ENCODE results near the gene SCFD2. TPM values are rescaled to one million over a fixed set of nuclear protein-coding genes. Genes with fewer than 3 reads are reported as not detected.

The SCFD2 gene
- total RNA-seq, 1 experiment from 2014 or later = 7.4 TPM

DNA sequence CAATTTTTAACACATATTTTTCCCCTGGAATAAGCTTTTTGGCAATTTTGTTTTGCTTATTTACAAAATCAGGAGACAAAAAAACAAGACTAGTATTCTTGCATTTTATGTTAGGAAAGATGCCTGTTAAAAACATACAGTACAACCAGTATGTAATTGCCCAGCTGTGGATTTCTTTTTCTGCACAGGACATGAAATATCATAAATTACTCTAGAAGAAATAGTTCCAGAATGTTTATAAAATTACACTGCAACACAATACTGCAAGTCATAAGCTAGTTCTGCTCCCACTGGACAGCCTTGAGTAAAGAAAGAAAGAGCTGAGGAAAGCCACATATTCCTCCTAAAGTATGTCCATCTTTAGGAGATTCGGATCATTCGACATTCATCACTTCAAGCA lies 133.5 kb downstream of the SCFD2 start:
- intact Hi-C loops (cut with micrococcal nuclease; ENCODE audit: unreplicated experiment) = no loop called here
- no peak for TF ChIP-seq SIN3A (IDR thresholded peaks at IDR 0.05; ENCODE audit: borderline replicate concordance, insufficient read depth, low read depth, low read length)
- no peak for TF ChIP-seq CTCF (IDR thresholded peaks at IDR 0.05)
- TF ChIP-seq, protein P1, sequence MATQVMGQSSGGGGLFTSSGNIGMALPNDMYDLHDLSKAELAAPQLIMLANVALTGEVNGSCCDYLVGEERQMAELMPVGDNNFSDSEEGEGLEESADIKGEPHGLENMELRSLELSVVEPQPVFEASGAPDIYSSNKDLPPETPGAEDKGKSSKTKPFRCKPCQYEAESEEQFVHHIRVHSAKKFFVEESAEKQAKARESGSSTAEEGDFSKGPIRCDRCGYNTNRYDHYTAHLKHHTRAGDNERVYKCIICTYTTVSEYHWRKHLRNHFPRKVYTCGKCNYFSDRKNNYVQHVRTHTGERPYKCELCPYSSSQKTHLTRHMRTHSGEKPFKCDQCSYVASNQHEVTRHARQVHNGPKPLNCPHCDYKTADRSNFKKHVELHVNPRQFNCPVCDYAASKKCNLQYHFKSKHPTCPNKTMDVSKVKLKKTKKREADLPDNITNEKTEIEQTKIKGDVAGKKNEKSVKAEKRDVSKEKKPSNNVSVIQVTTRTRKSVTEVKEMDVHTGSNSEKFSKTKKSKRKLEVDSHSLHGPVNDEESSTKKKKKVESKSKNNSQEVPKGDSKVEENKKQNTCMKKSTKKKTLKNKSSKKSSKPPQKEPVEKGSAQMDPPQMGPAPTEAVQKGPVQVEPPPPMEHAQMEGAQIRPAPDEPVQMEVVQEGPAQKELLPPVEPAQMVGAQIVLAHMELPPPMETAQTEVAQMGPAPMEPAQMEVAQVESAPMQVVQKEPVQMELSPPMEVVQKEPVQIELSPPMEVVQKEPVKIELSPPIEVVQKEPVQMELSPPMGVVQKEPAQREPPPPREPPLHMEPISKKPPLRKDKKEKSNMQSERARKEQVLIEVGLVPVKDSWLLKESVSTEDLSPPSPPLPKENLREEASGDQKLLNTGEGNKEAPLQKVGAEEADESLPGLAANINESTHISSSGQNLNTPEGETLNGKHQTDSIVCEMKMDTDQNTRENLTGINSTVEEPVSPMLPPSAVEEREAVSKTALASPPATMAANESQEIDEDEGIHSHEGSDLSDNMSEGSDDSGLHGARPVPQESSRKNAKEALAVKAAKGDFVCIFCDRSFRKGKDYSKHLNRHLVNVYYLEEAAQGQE (IDR thresholded peaks at IDR 0.05; ENCODE audit: insufficient read depth in 1 of 2, low read depth in 2 of 2, low read length in 1 of 2) = no peak
- no peak for TF ChIP-seq TCF7L2 (IDR thresholded peaks at IDR 0.05; ENCODE audit: low read depth, low read length)
- TF ChIP-seq POLR2AphosphoS5 (IDR thresholded peaks at IDR 0.05; ENCODE audit: low read depth, low read length) = no peak
- ATAC-seq (no peak), DNase-seq (ENCODE audit: low read depth, low spot score) (no peak)
- H3K27me3 ChIP-seq (ENCODE audit: control insufficient read depth, insufficient read depth, low read length) = no peaks in the 10 kb centered on the region
- no peaks in the 10 kb centered on the region for H3K4me1 ChIP-seq (ENCODE audit: control insufficient read depth, insufficient read depth, low read length)
- CTCF ChIA-PET = no interaction called here
- no peaks in the 10 kb centered on the region for H3K9me3 ChIP-seq (ENCODE audit: control insufficient read depth, insufficient read depth, low read depth, low read length)
- H3K4me3 ChIP-seq (ENCODE audit: low read depth in 2 of 2, low read length in 2 of 2) = no peak overlapping the region
- POLR2A ChIA-PET = no interaction called here
- BruUV-seq (replicated peaks) = no TSS peak
- no peaks in the 10 kb centered on the region for H3K36me3 ChIP-seq (ENCODE audit: control insufficient read depth, insufficient read depth, low read length)
- no peak overlapping the region for H3K27ac ChIP-seq (ENCODE audit: low read length)
- in situ Hi-C loops (cut with HindIII; ENCODE audit: low pct_unique_long_range_greater_than_20kb, low sequenced_read_pairs) = no loop called here

- H3K27me3 ChIP-seq (ENCODE audit: control insufficient read depth, insufficient read depth, low read length) = no peaks in the 10 kb centered on the region
- no TSS peak for BruUV-seq (replicated peaks)
- POLR2A ChIA-PET = no interaction called here
- H3K36me3 ChIP-seq (ENCODE audit: control insufficient read depth, insufficient read depth, low read length) = no peaks in the 10 kb centered on the region
- CTCF ChIA-PET = no interaction called here
- DNase-seq (ENCODE audit: low read depth, low spot score) (no peak), ATAC-seq (no peak)
- no peak for TF ChIP-seq TCF7L2 (IDR thresholded peaks at IDR 0.05; ENCODE audit: low read depth, low read length)
- no peak for TF ChIP-seq POLR2AphosphoS5 (IDR thresholded peaks at IDR 0.05; ENCODE audit: low read depth, low read length)
- TF ChIP-seq, protein P1 (IDR thresholded peaks at IDR 0.05; ENCODE audit: insufficient read depth in 1 of 2, low read depth in 2 of 2, low read length in 1 of 2) = no peak
- TF ChIP-seq SIN3A (IDR thresholded peaks at IDR 0.05; ENCODE audit: borderline replicate concordance, insufficient read depth, low read depth, low read length) = no peak
- TF ChIP-seq CTCF (IDR thresholded peaks at IDR 0.05) = no peak
- no peak overlapping the region for H3K4me3 ChIP-seq (ENCODE audit: low read depth in 2 of 2, low read length in 2 of 2)
- intact Hi-C loops (cut with micrococcal nuclease; ENCODE audit: unreplicated experiment) = no loop called here
- in situ Hi-C loops (cut with HindIII; ENCODE audit: low pct_unique_long_range_greater_than_20kb, low sequenced_read_pairs) = no loop called here
- no peaks in the 10 kb centered on the region for H3K4me1 ChIP-seq (ENCODE audit: control insufficient read depth, insufficient read depth, low read length)
- no peaks in the 10 kb centered on the region for H3K9me3 ChIP-seq (ENCODE audit: control insufficient read depth, insufficient read depth, low read depth, low read length)
- H3K27ac ChIP-seq (ENCODE audit: low read length) = no peak overlapping the region
These were observed 137.8 kb downstream of the SCFD2 start for GRCh38 chr4:53228036-53228435.
